Thyroid gland (tissue), 4 donors: Measurements from ENCODE around the gene NOP53. TPM values are rescaled to one million over a fixed set of nuclear protein-coding genes. Genes with fewer than 3 reads are reported as not detected.

Experiments used
- DNase-seq, 2 donors: peaks; one replicate each; pipeline ENCODE4 v3.0.0-alpha.2; 2019
- H3K27ac ChIP-seq, 3 donors: fragments of 200-600 bp; sonication (generic); 1 replicate in 2 of 3; 2 replicates in 1 of 3; pipeline ENCODE4 v1.5.1; 2016 to 2019; ENCODE audit warnings: mild to moderate bottlenecking in 1 of 3, moderate library complexity in 1 of 3
- H3K27me3 ChIP-seq: fragments of 200-600 bp; sonication (generic); one replicate; pipeline ENCODE4 v1.5.1; 2019
- H3K36me3 ChIP-seq, 2 donors: fragments of 200-600 bp; sonication (generic); one replicate each; pipeline ENCODE4 v1.5.1; 2016 to 2019
- H3K4me1 ChIP-seq, 2 donors: fragments of 200-600 bp; sonication (generic); one replicate each; pipeline ENCODE4 v1.5.1; 2017 to 2019
- H3K4me3 ChIP-seq, 3 donors: fragments of 200-600 bp; sonication (generic); replicated peaks in 1 of 3; 1 replicate in 2 of 3; 2 replicates in 1 of 3; pipeline ENCODE4 v1.5.1; 2016; ENCODE audit warnings: mild to moderate bottlenecking in 1 of 3
- H3K9me3 ChIP-seq: fragments of 200-600 bp; sonication (generic); one replicate; pipeline ENCODE4 v1.5.1; 2017
- CTCF ChIP-seq, 6 experiments: fragments of 200-600 bp in 3 of 6; fragments of 450-650 bp in 3 of 6; sonication (generic) in 3 of 6; IDR thresholded peaks; one replicate each; pipeline ENCODE4 v1.5.1; 2016 to 2019; ENCODE audit warnings: antibody characterized with exemption in 6 of 6, mild to moderate bottlenecking in 2 of 6, inconsistent platforms in 1 of 6, moderate library complexity in 1 of 6
- POLR2A ChIP-seq, 2 donors: fragments of 450-650 bp; IDR thresholded peaks; one replicate each; pipeline ENCODE4 v1.6.1; 2017; ENCODE audit warnings: antibody characterized with exemption in 2 of 2, mild to moderate bottlenecking in 2 of 2, moderate library complexity in 1 of 2
- WGBS, 2 donors: methylation state at CpG; one replicate each; pipeline ENCODE4 v1.1.5; 2017; 5-methylcytosine and 5-hydroxymethylcytosine counted together
- intact Hi-C: fragments of 100-400 bp; cut with DNase I; formaldehyde crosslinking; loops from one replicate; pipeline ENCODE4 v1.15.1; 2023
- total RNA-seq, 4 donors: library from RNA; depleted of rRNA; stranded (reverse); fragments of >200 nt; gene quantifications; one replicate each; pipeline ENCODE4 v1.2.3, GENCODE V29; 2016

The NOP53 gene
- total RNA-seq, 4 donors from 2014 or later = 278 to 531 (median 461) TPM

GRCh38 chr19:47755065-47755761, 9.9 kb downstream of the NOP53 start:
- Histone ChIP-seq H3K36me3 (peaks cover 75 to 91% of the 10 kb centered on the region in 2 donors), H3K4me1 (no peaks in the 10 kb centered on the region), H3K4me3 (no peak overlapping the region), H3K27ac (no peak overlapping the region), H3K27me3 (no peaks in the 10 kb centered on the region), H3K9me3 (no peaks in the 10 kb centered on the region)
- TF ChIP-seq CTCF (IDR thresholded peaks at IDR 0.05) (no peak), POLR2A (IDR thresholded peaks at IDR 0.05) (no peak)
- intact Hi-C loops = no loop called here
- 88 to 94% methylated on average over 30 to 35 of the region's 36 CpGs for WGBS, 2 donors
- no peak for DNase-seq

GRCh38 chr19:47755762-47756626, 10.6 kb downstream of the NOP53 start:
- Histone ChIP-seq H3K4me1 (no peaks in the 10 kb centered on the region), H3K36me3 (peaks cover 67 to 83% of the 10 kb centered on the region in 2 donors), H3K27ac (no peak overlapping the region), H3K27me3 (no peaks in the 10 kb centered on the region), H3K4me3 (no peak overlapping the region), H3K9me3 (no peaks in the 10 kb centered on the region)
- no peak for DNase-seq
- no peak for TF ChIP-seq CTCF (IDR thresholded peaks at IDR 0.05)
- no peak for TF ChIP-seq POLR2A (IDR thresholded peaks at IDR 0.05)
- 89 to 95% methylated on average over 19 to 24 of the region's 28 CpGs for WGBS, 2 donors
- intact Hi-C loops = no loop called here

- no peak overlapping the region for H3K4me3 ChIP-seq
- 92 to 93% methylated on average over 10 to 11 of the region's 12 CpGs for WGBS, 2 donors
- H3K27ac ChIP-seq = no peak overlapping the region
- H3K9me3 ChIP-seq = no peaks in the 10 kb centered on the region
- no peaks in the 10 kb centered on the region for H3K4me1 ChIP-seq
- H3K36me3 ChIP-seq = peaks cover 61 to 77% of the 10 kb centered on the region in 2 donors
- no peak for TF ChIP-seq POLR2A (IDR thresholded peaks at IDR 0.05)
- TF ChIP-seq CTCF (IDR thresholded peaks at IDR 0.05) = no peak
- no peak for DNase-seq
- no peaks in the 10 kb centered on the region for H3K27me3 ChIP-seq
- intact Hi-C loops = no loop called here
Observed at GRCh38 chr19:47756627-47756929, 11.2 kb downstream of the NOP53 start.

- no peaks in the 10 kb centered on the region for H3K9me3 ChIP-seq
- TF ChIP-seq CTCF (IDR thresholded peaks at IDR 0.05) (no peak), POLR2A (IDR thresholded peaks at IDR 0.05) (no peak)
- no peak overlapping the region for H3K4me3 ChIP-seq
- no peak overlapping the region for H3K27ac ChIP-seq
- no peak for DNase-seq
- no peaks in the 10 kb centered on the region for H3K4me1 ChIP-seq
- peaks cover 57 to 72% of the 10 kb centered on the region in 2 donors for H3K36me3 ChIP-seq
- intact Hi-C loops = no loop called here
- WGBS, 2 donors = 90 to 91% methylated on average over 20 to 22 of the region's 22 CpGs
- no peaks in the 10 kb centered on the region for H3K27me3 ChIP-seq
Observed at GRCh38 chr19:47756953-47757608, 11.7 kb downstream of the NOP53 start.
